Cardiac septum (tissue), 1 donor: ENCODE data around the gene ANGPTL5. TPM values are rescaled to one million over a fixed set of nuclear protein-coding genes. Genes with fewer than 3 reads are reported as not detected.
"Not testable (repeated sequence)": the region's sequence is repeated elsewhere in the genome, so short reads cannot be mapped to it uniquely, and the experiment has no call there.

Experiments used
- DNase-seq: peaks from one replicate; pipeline ENCODE4 v3.0.0-alpha.2; 2020; ENCODE audit warnings: low spot score
- intact Hi-C: fragments of 100-400 bp; cut with DNase I; formaldehyde crosslinking; loops from one replicate; pipeline ENCODE4 v1.14.0; 2022
- total RNA-seq: library from RNA; stranded (reverse); fragmentation: NEBNext Ultra II Directional; extraction: Animal tissue kit (Norgen Biotek cat#: 25700); gene quantifications from one replicate; pipeline ENCODE4 v1.2.1, GENCODE V29; 2021
- donor health status: DM: no; HTN: no; CAD: no.

The ANGPTL5 gene
- total RNA-seq, 1 donor from 2014 or later: 1.9 TPM

GRCh38 chr11:101907815-101908214, 8.5 kb downstream of the ANGPTL5 start:
- intact Hi-C loops: no loop called here
- DNase-seq: no peak

GRCh38 chr11:101894505-101894904, 21.8 kb downstream of the ANGPTL5 start:
- intact Hi-C loops: no loop called here
- no peak for DNase-seq

GRCh38 chr11:101889767-101890166, 26.6 kb downstream of the ANGPTL5 start:
- intact Hi-C loops: no loop called here
- DNase-seq: no peak

GRCh38 chr11:101885631-101886030, 30.7 kb downstream of the ANGPTL5 start:
- DNase-seq: no peak
- intact Hi-C loops: no loop called here

- DNase-seq: no peak
- intact Hi-C loops: no loop called here
These were observed 34.7 kb downstream of the ANGPTL5 start for GRCh38 chr11:101881586-101881985.

GRCh38 chr11:101880222-101880621, 36.1 kb downstream of the ANGPTL5 start:
- no peak for DNase-seq
- intact Hi-C loops: no loop called here

- intact Hi-C loops: no loop called here
- no peak for DNase-seq
These were observed 44.0 kb downstream of the ANGPTL5 start for GRCh38 chr11:101872171-101872882.

GRCh38 chr11:101870510-101870909, 45.8 kb downstream of the ANGPTL5 start:
- intact Hi-C loops: no loop called here
- DNase-seq: no peak

- intact Hi-C loops: no loop called here
- DNase-seq: no peak
These were observed 48.4 kb downstream of the ANGPTL5 start for GRCh38 chr11:101867951-101868350.

GRCh38 chr11:101866619-101867491, 49.5 kb downstream of the ANGPTL5 start:
- no peak for DNase-seq
- intact Hi-C loops: no loop called here

GRCh38 chr11:101864098-101864497, 52.2 kb downstream of the ANGPTL5 start:
- intact Hi-C loops: no loop called here
- DNase-seq: no peak

GRCh38 chr11:101863361-101863760, 53.0 kb downstream of the ANGPTL5 start:
- DNase-seq: no peak
- intact Hi-C loops: loop anchor here (2.0 kb wide), 1 partner anchor 143 kb away; no protein-coding TSS in a partner anchor

- DNase-seq: no peak
- intact Hi-C loops: loop anchor here (2.0 kb wide), 1 partner anchor 144 kb away; no protein-coding TSS in a partner anchor
These were observed 53.7 kb downstream of the ANGPTL5 start for GRCh38 chr11:101862391-101863233.

GRCh38 chr11:101860696-101861427, 55.5 kb downstream of the ANGPTL5 start:
- no peak for DNase-seq
- intact Hi-C loops: no loop called here

- intact Hi-C loops, DNase-seq: not testable (repeated sequence)
These were observed 64.1 kb downstream of the ANGPTL5 start for GRCh38 chr11:101852260-101852659.

GRCh38 chr11:101848262-101848661, 68.1 kb downstream of the ANGPTL5 start:
- intact Hi-C loops: loop anchor here (5.0 kb wide), 1 partner anchor 391 kb away; no protein-coding TSS in a partner anchor
- no peak for DNase-seq

GRCh38 chr11:101844608-101845007, 71.7 kb downstream of the ANGPTL5 start:
- no peak for DNase-seq
- intact Hi-C loops: loop anchor here (5.0 kb wide), 1 partner anchor 387 kb away; no protein-coding TSS in a partner anchor

- intact Hi-C loops: no loop called here
These were observed 75.6 kb downstream of the ANGPTL5 start for GRCh38 chr11:101840704-101841103.

More at GRCh38 chr11:101840704-101841103, 75.6 kb downstream of the ANGPTL5 start:
- DNase-seq: no peak
